A673 (cell line): ENCODE results near the gene DMBT1. TPM values are rescaled to one million over a fixed set of nuclear protein-coding genes. Genes with fewer than 3 reads are reported as not detected.

Experiments used
- BruUV-seq: library from RNA; stranded (reverse); fragments of 400-500 nt; replicated peaks from 2 replicates; lab custom pipeline; 2021; lab: Mats Ljungman, UMichigan
- CTCF ChIA-PET: fragments of 300-600 bp; sonication (Branson Sonifier 250); formaldehyde crosslinking; loops from one replicate; lab custom pipeline; 2022; ENCODE audit warnings: antibody characterized with exemption; lab: Charles Lee
- POLR2A ChIA-PET: fragments of 300-600 bp; sonication (Branson Sonifier 250); formaldehyde crosslinking; loops from one replicate; lab custom pipeline; 2022; ENCODE audit warnings: antibody characterized with exemption; ENCODE audit not compliant: low non-redundant PET; lab: Charles Lee
- DNase-seq: peaks from one replicate; pipeline ENCODE4 v3.0.0-alpha.2; 2015; ENCODE audit warnings: low spot score
- H3K27ac ChIP-seq: fragments of 200-600 bp; sonication (generic); 2 replicates; pipeline ENCODE4 v1.5.1; 2016; ENCODE audit warnings: mixed run types, low read depth, mild to moderate bottlenecking, mixed read lengths, antibody characterized with exemption, low read length; ENCODE audit not compliant: poor library complexity, severe bottlenecking
- H3K27me3 ChIP-seq: fragments of 200-600 bp; sonication (generic); replicated peaks from 2 replicates; pipeline ENCODE4 v1.6.1; 2017; ENCODE audit warnings: mixed run types, low read depth, mild to moderate bottlenecking, mixed read lengths, antibody characterized with exemption, low read length; ENCODE audit not compliant: insufficient read depth, poor library complexity
- H3K36me3 ChIP-seq: fragments of 200-600 bp; sonication (generic); 2 replicates; pipeline ENCODE4 v1.6.1; 2016; ENCODE audit warnings: mixed run types, mild to moderate bottlenecking, mixed read lengths, antibody characterized with exemption, low read length; ENCODE audit not compliant: insufficient read depth, poor library complexity, severe bottlenecking
- H3K4me1 ChIP-seq: fragments of 200-600 bp; sonication (generic); 2 replicates; pipeline ENCODE4 v1.6.1; 2017; ENCODE audit warnings: mixed run types, mild to moderate bottlenecking, mixed read lengths, antibody characterized with exemption, low read length; ENCODE audit not compliant: insufficient read depth, poor library complexity, severe bottlenecking
- H3K4me3 ChIP-seq: fragments of 200-600 bp; sonication (generic); 2 replicates; pipeline ENCODE4 v1.5.1; 2016; ENCODE audit warnings: low read depth, mixed run types, mild to moderate bottlenecking, mixed read lengths, low read length; ENCODE audit not compliant: poor library complexity, severe bottlenecking
- H3K9me3 ChIP-seq: fragments of 200-600 bp; sonication (generic); 2 replicates; pipeline ENCODE4 v1.6.1; 2016; ENCODE audit warnings: mixed run types, low read depth, mild to moderate bottlenecking, mixed read lengths, antibody characterized with exemption, low read length; ENCODE audit not compliant: poor library complexity, severe bottlenecking
- CTCF ChIP-seq: fragments of 300-800, 200-600 bp; sonication (generic); conservative IDR thresholded peaks from 2 replicates; pipeline ENCODE4 v1.5.1; 2017; ENCODE audit warnings: low read depth, mild to moderate bottlenecking, antibody characterized with exemption, low read length, moderate library complexity, mixed read lengths
- EZH2 ChIP-seq: fragments of 200-600 bp; sonication (generic); IDR thresholded peaks from 2 replicates; pipeline ENCODE4 v1.6.1; 2017; ENCODE audit warnings: borderline replicate concordance, low read depth, mild to moderate bottlenecking, mixed read lengths, antibody characterized with exemption, low read length; ENCODE audit not compliant: poor library complexity, severe bottlenecking
- intact Hi-C: fragments of 100-400 bp; cut with micrococcal nuclease; formaldehyde crosslinking; loops from one replicate; pipeline ENCODE4 v1.10.0; 2022; ENCODE audit not compliant: unreplicated experiment
- total RNA-seq: library from RNA; stranded (reverse); gene quantifications from 2 replicates; pipeline ENCODE4 v1.2.3, GENCODE V29; 2021

The DMBT1 gene
- total RNA-seq, 1 experiment from 2014 or later, result not detected

DNA sequence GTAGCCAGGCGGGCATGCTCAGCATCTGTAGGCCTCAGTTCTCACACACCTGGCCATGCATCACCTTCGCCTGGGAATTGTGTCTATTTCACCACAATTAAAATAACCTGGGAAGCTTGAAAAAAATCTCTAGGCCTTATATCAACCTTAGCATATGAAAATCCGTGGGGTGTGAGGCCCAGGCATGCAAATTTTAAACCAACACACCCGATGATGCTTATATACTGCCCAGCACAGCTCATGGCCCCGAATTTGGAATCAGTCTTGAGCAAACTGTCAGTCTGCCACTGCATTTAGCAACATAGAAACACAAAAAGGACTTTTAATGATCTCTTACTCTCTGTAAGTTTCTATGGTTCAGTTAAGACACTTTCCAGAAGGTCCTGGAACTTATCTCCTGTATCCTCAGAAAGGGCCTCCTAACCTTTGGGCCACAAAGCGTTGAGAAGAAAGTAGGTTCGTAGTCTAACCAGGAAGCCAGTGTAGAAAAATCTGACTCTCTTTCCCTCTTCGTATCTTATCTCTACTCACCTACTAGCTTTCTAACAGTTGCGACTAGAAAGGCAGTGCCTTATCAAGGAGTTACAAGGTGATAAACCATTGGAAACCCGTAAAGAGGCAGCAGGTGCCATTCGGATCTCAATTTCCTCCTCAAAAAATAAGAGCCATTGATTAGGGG is 12.0 kb upstream of the DMBT1 start:
- POLR2A ChIA-PET, result no interaction called here
- H3K9me3 ChIP-seq, result no peaks in the 10 kb centered on the region
- H3K4me1 ChIP-seq, result no peaks in the 10 kb centered on the region
- H3K36me3 ChIP-seq, result no peaks in the 10 kb centered on the region
- intact Hi-C loops, result no loop called here
- no peak overlapping the region for H3K4me3 ChIP-seq
- H3K27ac ChIP-seq, result no peak overlapping the region
- TF ChIP-seq EZH2 (no peak), CTCF (no peak)
- CTCF ChIA-PET, result no interaction called here
- peaks cover 2% of the 10 kb centered on the region for H3K27me3 ChIP-seq
- no peak for DNase-seq
- BruUV-seq, result no TSS peak

DNA sequence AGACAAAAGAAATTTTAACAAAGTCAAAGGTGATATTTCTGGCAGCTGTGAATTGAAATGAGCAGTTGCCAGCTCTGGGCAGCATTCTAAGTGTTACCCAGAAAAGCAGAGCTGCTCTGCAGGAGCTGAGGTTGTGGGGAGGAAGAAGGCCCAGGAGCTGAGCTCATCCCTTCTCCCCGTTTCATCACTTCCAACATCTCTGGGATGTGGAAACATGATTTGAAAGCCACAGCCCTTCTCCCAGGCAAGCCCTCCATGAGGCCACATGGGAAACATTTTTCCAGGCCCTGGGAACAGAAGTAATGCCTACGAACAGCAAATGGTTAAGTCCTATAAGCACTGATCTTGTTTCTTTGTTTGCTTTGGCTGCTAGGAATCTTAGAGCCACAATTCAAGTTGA is 10.9 kb upstream of the DMBT1 start:
- BruUV-seq, result no TSS peak

DNA sequence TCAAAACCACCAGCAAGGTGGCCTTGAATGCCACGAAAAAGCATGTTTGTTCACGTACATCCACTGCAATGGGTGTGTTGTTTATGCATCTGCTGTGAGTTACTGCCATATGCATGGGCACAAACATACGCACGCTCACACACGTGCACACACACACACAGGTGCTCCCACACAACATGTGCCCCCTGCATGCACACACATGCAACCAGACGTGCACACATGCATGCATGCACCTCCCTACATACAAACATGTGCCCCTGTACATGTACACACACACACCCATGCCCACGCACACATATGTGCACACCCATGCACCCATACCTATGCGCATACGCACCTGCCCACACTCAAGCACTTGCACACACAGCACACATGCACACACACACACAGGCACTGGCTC is 10.1 kb upstream of the DMBT1 start:
- H3K36me3 ChIP-seq, result no peaks in the 10 kb centered on the region
- no peaks in the 10 kb centered on the region for H3K27me3 ChIP-seq
- no TSS peak for BruUV-seq
- no peak for DNase-seq
- H3K4me3 ChIP-seq, result no peak overlapping the region
- CTCF ChIA-PET, result no interaction called here
- TF ChIP-seq CTCF, result no peak
- TF ChIP-seq EZH2, result no peak
- no peaks in the 10 kb centered on the region for H3K4me1 ChIP-seq
- no peaks in the 10 kb centered on the region for H3K9me3 ChIP-seq
- intact Hi-C loops, result no loop called here
- POLR2A ChIA-PET, result no interaction called here
- no peak overlapping the region for H3K27ac ChIP-seq

More for the DNA sequence above, 10.9 kb upstream of the DMBT1 start:
- Histone ChIP-seq H3K9me3 (no peaks in the 10 kb centered on the region), H3K4me3 (no peak overlapping the region), H3K27me3 (no peaks in the 10 kb centered on the region), H3K27ac (no peak overlapping the region), H3K36me3 (no peaks in the 10 kb centered on the region), H3K4me1 (no peaks in the 10 kb centered on the region)
- ChIA-PET CTCF (no interaction called here), POLR2A (no interaction called here)
- DNase-seq, result no peak
- TF ChIP-seq EZH2 (no peak), CTCF (no peak)
- intact Hi-C loops, result no loop called here
